ENCODE measurements around the gene UGGT1. TPM values are rescaled to one million over a fixed set of nuclear protein-coding genes. Genes with fewer than 3 reads are reported as not detected.

Gene UGGT1
- total and polyA plus RNA-seq, 9 of the 15 experiments (the other 6 are each of a cell fraction or from before 2014, with no cell fraction given), result 5.1 to 56.4 (median 37.9) TPM

DNA sequence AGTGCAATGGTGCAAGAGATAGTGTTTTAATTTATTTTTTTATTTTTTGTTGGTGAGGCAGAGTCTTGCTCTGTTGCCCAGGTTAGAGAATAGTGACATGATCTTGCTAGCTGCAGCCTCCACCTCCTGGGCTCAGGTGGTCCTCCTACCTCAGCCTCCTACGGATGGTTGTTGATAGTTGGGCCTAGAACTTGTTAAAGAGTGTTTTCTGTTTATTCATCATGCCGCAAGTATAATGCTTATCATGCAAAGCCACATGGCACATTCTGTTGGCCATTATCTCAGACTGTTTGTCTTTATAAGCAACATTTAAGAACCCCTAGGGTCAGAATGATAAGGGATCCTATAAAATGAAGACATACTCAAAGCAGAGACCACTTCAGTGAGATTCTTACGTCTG, 1.7 kb downstream of the UGGT1 start:
- Histone ChIP-seq H4K20me1 (replicated peaks; ENCODE audit: control insufficient read depth, insufficient read depth, low read length) (no peaks in the 10 kb centered on the region), H3K4me1 (replicated peaks in 1 of 2; ENCODE audit: control insufficient read depth in 2 of 2, insufficient read depth in 2 of 2, low read length in 2 of 2) (peaks cover 16 to 20% of the 10 kb centered on the region in 2 experiments; a peak in 4 of 5 replicates), H3K9ac (ENCODE audit: insufficient read depth in 1 of 2, low read depth in 2 of 2, low read length in 2 of 2) (peak overlapping the region; percentile 43 to 73), H3K4me3 (peak overlapping the region; percentile 20; the same call in 1 of the 2 replicates), H2AFZ (ENCODE audit: low read depth, low read length) (no peak overlapping the region), H3K9me3 (replicated peaks; ENCODE audit: control insufficient read depth, insufficient read depth, low read depth, low read length) (no peaks in the 10 kb centered on the region), H3K4me2 (ENCODE audit: insufficient read depth, low read length) (peak overlapping the region; percentile 56), H3K27ac (ENCODE audit: extremely low read depth, low read depth, low read length) (peak overlapping the region; percentile 43), H3K9me1 (ENCODE audit: control insufficient read depth, insufficient read depth, low read length) (no peaks in the 10 kb centered on the region), H3K79me2 (ENCODE audit: control insufficient read depth, insufficient read depth, low read length) (peaks cover 62% of the 10 kb centered on the region), H3K27me3 (ENCODE audit: control insufficient read depth in 2 of 2, insufficient read depth in 2 of 2, low read length in 2 of 2) (no peaks in the 10 kb centered on the region), H3K36me3 (ENCODE audit: control insufficient read depth, insufficient read depth, low read length) (peaks cover 42% of the 10 kb centered on the region)
- WGBS (ENCODE audit: insufficient coverage, low coverage, missing lambda C conversion rate), result 4% methylated on average over 3 of the region's 3 CpGs
- intact Hi-C loops (cut with micrococcal nuclease) (loop anchor here (5.0 kb wide), 1 partner anchor 235 kb away; the partner anchor contains the start of gene POLR2D), in situ Hi-C loops (cut with MboI) (no loop called here)
- ChIA-PET POLR2A (interaction anchor here (0.6 to 4.4 kb wide), 4 partner anchors 9 to 25 kb away, joined by 3 to 30 read pairs (median 7); no protein-coding TSS in a partner anchor), CTCF (ENCODE audit: low intra/inter-chr PET ratio) (no interaction called here)
- DNase-seq (ENCODE audit: extremely low read depth in 1 of 4, low spot score in 3 of 4) (peak; percentile 42 to 62 (median 44)), FAIRE-seq (peak; percentile 62), ATAC-seq (no peak)
- no TSS peak for BruUV-seq (replicated peaks)
- peak; percentile 66 for TF ChIP-seq MAFG (tag; conservative IDR thresholded peaks at IDR 0.05)
- peak; percentile 57 for TF ChIP-seq C11orf30 (IDR thresholded peaks at IDR 0.05; ENCODE audit: low read depth)
- peak; percentile 73 for TF ChIP-seq CBFA2T2 (conservative IDR thresholded peaks at IDR 0.05)
- peak; percentile 65 for TF ChIP-seq BCOR (IDR thresholded peaks at IDR 0.05)
- peak; percentile 79 for TF ChIP-seq ZNF316 (IDR thresholded peaks at IDR 0.05)
- TF ChIP-seq SP1 (CRISPR knock-in tag; IDR thresholded peaks at IDR 0.05), result no peak
- peak; percentile 37; the same call in 1 of the 2 replicates for TF ChIP-seq ZFX (CRISPR knock-in tag; IDR thresholded peaks at IDR 0.05)
- peak; percentile 49; the same call in 1 of the 2 replicates for TF ChIP-seq MAFF (IDR thresholded peaks at IDR 0.05; ENCODE audit: low read length)
- TF ChIP-seq HMG20B (CRISPR knock-in tag; IDR thresholded peaks at IDR 0.05), result no peak
- TF ChIP-seq CBX3 (IDR thresholded peaks at IDR 0.05; ENCODE audit: borderline replicate concordance in 1 of 2, low read length in 2 of 2), result 0 out of 3 replicates have a peak, but pooled peaks of 1 of the 2 experiments have one; percentile 14
- peak; percentile 73 for TF ChIP-seq NCOR1 (IDR thresholded peaks at IDR 0.05)
- TF ChIP-seq FOXA3 (CRISPR knock-in tag; conservative IDR thresholded peaks at IDR 0.05 in 1 of 2, IDR thresholded peaks at IDR 0.05 in 1 of 2), result peak in 1 of 2 experiments; percentile 31; a peak in 1 of 4 replicates
- TF ChIP-seq, protein P1, sequence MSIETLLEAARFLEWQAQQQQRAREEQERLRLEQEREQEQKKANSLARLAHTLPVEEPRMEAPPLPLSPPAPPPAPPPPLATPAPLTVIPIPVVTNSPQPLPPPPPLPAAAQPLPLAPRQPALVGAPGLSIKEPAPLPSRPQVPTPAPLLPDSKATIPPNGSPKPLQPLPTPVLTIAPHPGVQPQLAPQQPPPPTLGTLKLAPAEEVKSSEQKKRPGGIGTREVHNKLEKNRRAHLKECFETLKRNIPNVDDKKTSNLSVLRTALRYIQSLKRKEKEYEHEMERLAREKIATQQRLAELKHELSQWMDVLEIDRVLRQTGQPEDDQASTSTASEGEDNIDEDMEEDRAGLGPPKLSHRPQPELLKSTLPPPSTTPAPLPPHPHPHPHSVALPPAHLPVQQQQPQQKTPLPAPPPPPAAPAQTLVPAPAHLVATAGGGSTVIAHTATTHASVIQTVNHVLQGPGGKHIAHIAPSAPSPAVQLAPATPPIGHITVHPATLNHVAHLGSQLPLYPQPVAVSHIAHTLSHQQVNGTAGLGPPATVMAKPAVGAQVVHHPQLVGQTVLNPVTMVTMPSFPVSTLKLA (conservative IDR thresholded peaks at IDR 0.05), result peak in 1 of 2 experiments; percentile 46; a peak in 1 of 4 replicates
- TF ChIP-seq POLR2AphosphoS5 (IDR thresholded peaks at IDR 0.05; ENCODE audit: control insufficient read depth, insufficient read depth, low read depth, low read length), result 0 out of 2 replicates have a peak, but pooled peaks have one; percentile 58
- TF ChIP-seq RB1 (IDR thresholded peaks at IDR 0.05; ENCODE audit: low read depth), result no peak
- TF ChIP-seq ADNP (tag; IDR thresholded peaks at IDR 0.05), result 0 out of 2 replicates have a peak, but pooled peaks have one; percentile 21
- peak; percentile 62 to 77; a peak in 3 of 4 replicates for TF ChIP-seq FOXK2 (conservative IDR thresholded peaks at IDR 0.05 in 1 of 2, IDR thresholded peaks at IDR 0.05 in 1 of 2; ENCODE audit: low read depth in 2 of 2)
- TF ChIP-seq RBM25 (IDR thresholded peaks at IDR 0.05; ENCODE audit: low read depth, low read length, severe bottlenecking), result peak; percentile 73
- TF ChIP-seq, protein P2, sequence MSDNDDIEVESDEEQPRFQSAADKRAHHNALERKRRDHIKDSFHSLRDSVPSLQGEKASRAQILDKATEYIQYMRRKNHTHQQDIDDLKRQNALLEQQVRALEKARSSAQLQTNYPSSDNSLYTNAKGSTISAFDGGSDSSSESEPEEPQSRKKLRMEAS (CRISPR knock-in tag; IDR thresholded peaks at IDR 0.05), result no peak
- TF ChIP-seq ARID1B (IDR thresholded peaks at IDR 0.05), result peak; percentile 88
- no peak for TF ChIP-seq WHSC1 (IDR thresholded peaks at IDR 0.05; ENCODE audit: low read length)
- TF ChIP-seq SOX6 (IDR thresholded peaks at IDR 0.05), result peak; percentile 70
- TF ChIP-seq CCNT2 (IDR thresholded peaks at IDR 0.05; ENCODE audit: borderline replicate concordance, extremely low read depth, insufficient read length, low read depth, low read length), result peak; percentile 58
